Left colon (tissue), 2 donors: ENCODE measurements around the gene GGT7. TPM values are rescaled to one million over a fixed set of nuclear protein-coding genes. Genes with fewer than 3 reads are reported as not detected.
"Not testable (repeated sequence)": the region's sequence is repeated elsewhere in the genome, so short reads cannot be mapped to it uniquely, and the experiment has no call there.

Source experiments
- ATAC-seq: fragments of 200-7000 bp; cut with Tn5 transposase; one replicate; pipeline ENCODE4 v1.9.1; 2020; ENCODE audit warnings: mild to moderate bottlenecking, moderate library complexity
- DNase-seq, 2 donors: peaks; one replicate each; pipeline ENCODE4 v3.0.0-alpha.2; 2020
- intact Hi-C, 2 donors: fragments of 100-400 bp; cut with DNase I in 1 of 2; cut with micrococcal nuclease in 1 of 2; formaldehyde crosslinking; loops; one replicate each; pipeline versions ENCODE4 v1.11.2 to v1.14.0; 2022; cut with DNase I, micrococcal nuclease
- total RNA-seq, 2 donors: library from RNA; stranded (reverse); fragmentation: NEBNext Ultra II Directional; extraction: Animal tissue kit (Norgen Biotek cat#: 25700); gene quantifications; one replicate each; pipeline ENCODE4 v1.2.1, GENCODE V29; 2021
- donor health status: DM: no; HTN: no; CAD: no.
- donor health status: DM: yes; HTN: yes; CAD: no.

GGT7 gene
- total RNA-seq, 2 donors from 2014 or later, result 20.5 to 22.5 TPM

DNA sequence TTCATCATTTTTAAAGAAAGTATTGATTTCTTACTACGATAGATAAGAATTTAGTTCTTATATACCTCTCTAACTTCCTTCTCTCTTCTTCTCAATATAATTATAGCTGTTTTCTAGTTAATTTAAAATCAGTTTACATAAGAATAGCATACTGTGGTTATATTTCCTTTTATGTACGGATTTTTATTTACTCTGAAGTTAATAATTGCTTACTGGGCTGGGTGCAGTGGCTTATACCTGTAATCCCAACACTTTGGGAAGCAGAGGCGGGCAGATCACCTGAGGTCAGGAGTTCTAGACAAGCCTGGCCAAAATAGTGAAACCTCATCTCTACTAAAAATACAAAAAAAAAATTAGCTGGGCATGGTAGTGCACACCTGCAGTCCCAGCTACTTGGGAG, 13.5 kb upstream of the GGT7 start:
- DNase-seq, result no peak
- peak; percentile 65 for ATAC-seq
- intact Hi-C loops, result no loop called here

DNA sequence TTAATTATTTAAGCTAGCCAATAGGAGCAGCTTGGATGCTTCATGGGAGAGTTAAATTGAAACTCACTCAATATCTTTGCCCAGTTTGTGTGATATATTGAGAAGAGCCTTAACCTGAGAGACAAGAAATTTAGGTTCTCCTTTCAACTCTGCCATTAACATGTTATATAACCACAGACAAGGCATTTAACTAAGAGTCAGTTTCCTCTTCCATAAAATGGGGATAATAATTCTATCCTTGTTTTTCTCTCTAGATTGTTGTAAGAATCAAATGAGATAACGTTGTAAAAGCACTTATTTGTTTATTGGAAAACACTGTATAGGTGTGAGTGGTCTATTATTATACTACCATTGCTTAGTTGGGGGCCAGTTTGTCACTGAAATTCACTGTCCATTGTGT, 11.6 kb upstream of the GGT7 start:
- DNase-seq (no peak), ATAC-seq (no peak)
- intact Hi-C loops, result no loop called here

DNA sequence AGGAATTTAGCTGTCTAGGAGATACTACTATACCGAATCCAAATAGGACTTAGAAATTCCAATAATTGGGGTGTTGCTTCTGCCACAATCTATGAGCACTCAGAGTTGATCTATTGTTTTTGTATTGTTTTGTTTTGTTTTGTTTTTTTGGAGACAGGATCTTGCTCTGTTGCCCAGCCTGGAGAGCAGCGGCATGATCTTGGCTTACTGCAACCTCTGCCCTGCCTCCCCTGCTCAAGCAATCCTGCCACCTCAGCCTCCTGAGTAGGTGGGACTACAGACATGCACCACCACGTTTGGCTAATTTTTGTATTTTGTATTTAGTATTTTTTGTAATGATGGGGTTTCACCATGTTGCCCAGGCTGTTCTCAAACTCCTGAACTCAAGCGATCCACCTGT, 11.2 kb upstream of the GGT7 start:
- ATAC-seq (no peak), DNase-seq (no peak)
- intact Hi-C loops, result no loop called here

DNA sequence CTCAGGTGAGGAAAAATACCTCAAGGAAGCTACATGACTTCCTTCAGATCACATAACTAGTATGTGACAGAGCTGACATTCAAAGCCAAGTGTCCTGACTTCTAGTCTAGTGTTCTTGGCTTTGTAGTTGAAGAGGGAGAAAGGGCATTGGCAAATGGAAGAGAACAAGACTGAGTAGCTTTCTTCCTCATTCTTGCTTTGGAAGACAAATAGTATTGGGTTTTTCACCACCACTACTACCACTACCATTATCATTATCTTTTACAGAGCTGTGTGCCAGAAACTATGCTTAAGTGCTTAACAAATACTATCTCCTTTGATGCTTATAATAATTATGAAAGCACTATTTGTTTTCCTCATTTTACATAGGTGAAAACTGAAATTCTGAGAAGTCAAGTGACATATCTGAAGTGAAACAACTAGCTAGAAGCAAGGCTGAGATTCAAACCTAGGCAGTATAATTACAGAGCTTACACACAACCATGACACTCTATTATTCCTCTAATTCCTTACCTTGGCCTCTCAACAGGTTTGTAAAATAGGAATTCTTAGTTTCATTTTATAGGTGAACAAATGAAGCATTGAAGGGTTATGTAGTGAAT, 10.5 kb upstream of the GGT7 start:
- DNase-seq (no peak), ATAC-seq (no peak)
- intact Hi-C loops, result no loop called here

DNA sequence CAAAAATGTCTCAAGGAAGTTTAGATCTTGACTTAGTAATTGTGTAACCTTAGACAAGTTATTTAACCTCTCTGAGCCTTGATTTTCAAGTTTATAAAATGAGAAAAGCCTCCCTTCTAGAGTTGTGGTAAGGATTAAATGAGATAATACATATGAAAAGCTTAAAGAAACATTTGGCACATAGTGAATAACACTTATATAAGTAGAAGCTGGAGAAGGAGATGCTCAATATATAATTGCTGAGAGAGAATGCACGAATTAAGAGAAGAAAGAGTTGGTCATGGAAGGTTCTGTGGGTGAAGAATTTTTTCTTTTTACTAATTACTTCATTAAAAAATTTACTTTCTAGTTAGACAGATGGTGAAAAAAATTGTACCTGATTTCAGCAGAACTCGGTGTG, 9.0 kb upstream of the GGT7 start:
- DNase-seq, result no peak
- ATAC-seq, result no peak
- intact Hi-C loops, result no loop called here

DNA sequence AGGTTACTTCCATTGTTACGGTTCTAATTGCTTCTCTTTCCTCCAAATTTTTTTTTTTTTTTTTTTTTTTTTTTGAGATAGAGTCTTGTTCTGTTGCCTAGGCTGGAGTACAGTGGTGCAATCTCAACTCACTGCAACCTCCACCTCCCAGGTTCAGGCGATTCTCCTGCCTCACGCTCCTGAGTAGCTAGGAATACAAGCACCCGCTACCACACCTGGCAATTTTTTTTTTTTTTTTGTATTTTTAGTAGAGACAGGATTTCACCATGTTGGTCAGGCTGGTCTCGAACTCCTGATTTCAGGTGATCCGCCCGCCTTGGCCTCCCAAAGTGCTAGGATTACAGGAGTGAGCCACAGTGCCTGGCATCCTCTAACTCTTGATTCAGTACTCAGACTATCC, 8.3 kb upstream of the GGT7 start:
- DNase-seq, intact Hi-C loops, ATAC-seq: not testable (repeated sequence)

DNA sequence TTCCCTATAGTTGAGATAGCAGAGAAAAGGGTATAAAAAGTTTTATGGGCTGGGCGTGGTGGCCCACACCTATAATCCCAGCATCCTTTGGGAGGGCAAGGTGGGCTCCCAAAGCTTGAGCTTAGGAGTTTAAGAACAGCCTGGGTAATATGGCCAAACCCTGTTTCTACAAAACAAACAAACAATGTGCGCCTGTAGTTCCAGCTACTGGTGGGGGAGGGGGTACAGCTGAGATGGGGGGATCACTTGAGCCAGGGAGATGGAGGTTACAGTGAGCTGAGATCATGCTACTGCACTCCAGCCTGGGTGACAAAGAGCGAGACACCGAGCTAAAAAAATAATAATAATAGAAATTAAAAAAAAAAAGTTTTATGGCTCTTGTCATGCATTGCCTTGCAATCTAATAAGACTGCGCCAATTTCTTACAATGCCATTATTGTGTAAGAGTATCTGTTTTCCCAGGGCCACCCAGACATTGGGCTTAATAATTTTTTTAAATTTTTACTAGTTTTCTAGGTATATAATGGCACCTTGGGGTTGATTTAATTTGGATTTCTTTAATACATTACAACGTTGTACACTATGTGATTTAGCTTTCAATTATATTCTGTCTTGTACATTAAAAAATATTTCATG, 7.7 kb upstream of the GGT7 start:
- intact Hi-C loops, result no loop called here
- DNase-seq (peak; percentile 36 to 59), ATAC-seq (peak; percentile 11)

DNA sequence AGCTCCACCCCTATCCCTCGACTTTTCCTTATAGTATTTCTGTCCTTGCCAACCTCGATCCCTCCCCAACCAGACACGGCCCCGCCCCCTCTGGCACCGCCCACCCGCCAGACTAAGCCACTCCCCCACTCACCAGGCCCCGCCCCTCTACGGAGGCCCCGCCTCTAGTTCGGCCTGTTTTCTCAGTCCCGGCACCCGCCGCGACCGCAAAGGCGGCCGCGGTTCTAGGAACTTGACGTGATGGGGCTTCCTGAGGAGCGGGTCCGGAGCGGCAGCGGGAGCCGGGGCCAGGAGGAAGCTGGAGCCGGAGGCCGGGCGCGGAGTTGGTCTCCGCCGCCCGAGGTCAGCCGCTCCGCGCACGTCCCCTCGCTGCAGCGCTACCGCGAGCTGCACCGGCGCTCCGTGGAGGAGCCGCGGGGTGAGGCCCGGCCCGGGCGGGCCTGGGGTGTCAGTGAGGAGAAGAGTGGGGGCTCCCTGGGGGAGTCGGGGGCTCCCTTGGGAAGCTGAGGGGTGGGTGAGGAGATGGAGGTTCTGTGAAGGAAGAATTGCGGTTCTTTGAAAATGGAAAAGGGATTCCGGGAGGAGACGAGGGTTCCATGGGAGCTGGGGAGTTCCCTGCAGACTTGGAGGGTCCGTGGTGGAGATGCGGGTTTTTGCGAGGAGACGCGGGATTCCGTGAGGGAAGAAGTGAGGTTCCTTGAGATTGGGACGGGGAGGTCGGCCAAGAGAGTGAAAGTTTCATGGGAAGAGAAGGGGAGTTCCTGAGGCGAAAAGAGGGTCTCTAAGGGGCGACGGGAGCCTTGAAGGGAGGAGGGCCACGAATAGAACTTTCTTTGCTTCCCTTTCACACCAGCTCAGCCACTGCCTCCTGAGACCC, 4.0 kb upstream of the GGT7 start, which contains the start of gene ACSS2:
Gene ACSS2, plus strand, starts transcription at position 207 of the 877 bp plus-strand sequence. Its CDS starts 34 bp downstream, at position 241.
- intact Hi-C loops, result loop anchor here in 1 of 2 donors (2.0 kb wide), 1 partner anchor 72 kb away; no protein-coding TSS in a partner anchor
- DNase-seq (peak; percentile 53 to 100), ATAC-seq (peak; percentile 68)

DNA sequence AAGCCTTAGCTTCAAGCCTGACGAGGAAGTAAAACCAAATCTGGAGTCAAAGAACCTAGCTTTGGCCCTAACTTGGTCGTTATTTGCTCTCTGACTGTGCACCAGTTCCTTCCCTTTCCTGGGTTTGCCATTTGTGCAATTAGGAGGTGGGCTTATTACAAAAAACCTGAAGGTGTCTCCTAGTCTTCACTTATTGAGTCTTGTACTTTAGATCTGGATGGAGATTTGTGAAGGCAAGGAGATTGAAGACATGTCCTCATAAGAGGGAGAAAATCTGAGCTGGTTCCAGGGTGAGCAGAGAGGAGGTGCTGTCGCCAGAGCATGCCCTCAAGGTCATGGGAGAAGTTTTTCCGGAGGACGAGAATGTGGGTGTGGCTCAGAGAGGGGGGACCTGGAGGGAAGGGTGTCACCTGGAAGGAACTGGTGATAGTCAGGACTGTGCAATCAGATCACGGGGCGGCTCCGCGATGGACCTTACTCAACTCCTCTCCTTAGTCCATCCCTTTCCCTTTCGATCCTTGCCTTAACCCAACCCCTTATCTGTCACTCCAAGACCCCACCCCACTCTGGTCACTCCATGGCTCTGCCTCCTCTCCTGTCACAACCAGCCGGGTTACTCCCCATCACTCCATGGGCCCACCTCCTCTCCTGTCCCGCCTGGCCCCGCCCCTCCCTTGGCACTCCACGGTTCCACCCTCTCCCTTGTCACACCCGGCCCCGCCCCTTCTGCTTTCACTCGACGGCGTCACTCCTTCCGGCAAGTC, 3.2 kb upstream of the GGT7 start:
- DNase-seq (peak in 1 of 2 donors; percentile 100), ATAC-seq (peak; percentile 69)
- intact Hi-C loops, result loop anchor here in 1 of 2 donors (2.0 kb wide), 1 partner anchor 73 kb away; no protein-coding TSS in a partner anchor

DNA sequence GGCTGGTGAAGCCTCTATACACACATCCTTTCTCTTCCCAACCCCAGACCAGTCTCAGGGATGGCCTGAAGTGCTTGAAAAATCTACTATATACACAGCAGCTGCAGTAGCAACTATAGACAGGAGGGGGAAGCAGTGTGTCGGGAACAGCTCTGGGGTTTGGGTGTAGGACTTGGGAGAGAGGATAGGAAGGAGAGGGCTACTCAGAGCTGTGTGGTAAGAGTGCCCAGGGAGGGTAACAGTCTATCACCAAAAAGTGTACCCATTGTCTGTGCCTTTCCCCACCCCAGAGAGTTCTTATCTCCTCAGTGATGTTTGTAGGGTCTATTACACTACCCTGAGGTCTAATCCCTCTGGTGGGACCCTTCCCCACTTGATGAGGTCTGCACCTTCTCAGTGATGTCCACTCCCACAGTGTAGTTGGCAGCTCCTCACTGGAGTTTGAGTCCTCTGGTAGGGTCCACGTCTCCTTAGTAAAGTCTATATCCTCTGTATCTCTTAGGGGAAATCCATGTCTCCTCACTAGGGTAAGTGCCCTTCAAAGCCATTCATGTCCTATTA, 1.5 kb upstream of the GGT7 start:
- intact Hi-C loops, result no loop called here
- DNase-seq (peak; percentile 79 to 83), ATAC-seq (peak; percentile 48)

DNA sequence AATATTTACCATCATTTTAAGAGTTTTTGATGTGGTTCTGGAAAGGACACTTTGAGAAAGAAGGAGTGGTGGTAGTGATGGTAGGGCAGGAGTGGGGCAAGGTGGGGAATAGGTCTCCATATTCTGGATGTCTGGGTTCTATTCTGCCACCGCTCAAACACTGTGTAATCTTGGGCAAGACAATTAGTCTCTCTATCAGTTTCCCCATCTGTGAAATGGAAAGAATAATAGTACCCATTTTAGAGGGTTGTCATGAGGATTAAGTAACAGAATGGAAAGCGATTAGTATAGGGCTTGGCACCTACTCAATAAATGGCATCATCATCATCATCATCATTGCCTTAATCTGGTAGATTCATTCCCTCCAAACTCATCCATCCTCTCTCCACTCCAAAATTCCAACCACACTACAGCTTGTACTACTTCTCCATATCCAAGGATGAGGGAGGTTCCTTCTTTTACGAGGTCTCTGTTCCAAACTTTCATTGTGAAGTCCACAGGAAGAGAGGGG, 982 bp upstream of the GGT7 start:
- ATAC-seq (no peak), DNase-seq (no peak)
- intact Hi-C loops, result no loop called here

DNA sequence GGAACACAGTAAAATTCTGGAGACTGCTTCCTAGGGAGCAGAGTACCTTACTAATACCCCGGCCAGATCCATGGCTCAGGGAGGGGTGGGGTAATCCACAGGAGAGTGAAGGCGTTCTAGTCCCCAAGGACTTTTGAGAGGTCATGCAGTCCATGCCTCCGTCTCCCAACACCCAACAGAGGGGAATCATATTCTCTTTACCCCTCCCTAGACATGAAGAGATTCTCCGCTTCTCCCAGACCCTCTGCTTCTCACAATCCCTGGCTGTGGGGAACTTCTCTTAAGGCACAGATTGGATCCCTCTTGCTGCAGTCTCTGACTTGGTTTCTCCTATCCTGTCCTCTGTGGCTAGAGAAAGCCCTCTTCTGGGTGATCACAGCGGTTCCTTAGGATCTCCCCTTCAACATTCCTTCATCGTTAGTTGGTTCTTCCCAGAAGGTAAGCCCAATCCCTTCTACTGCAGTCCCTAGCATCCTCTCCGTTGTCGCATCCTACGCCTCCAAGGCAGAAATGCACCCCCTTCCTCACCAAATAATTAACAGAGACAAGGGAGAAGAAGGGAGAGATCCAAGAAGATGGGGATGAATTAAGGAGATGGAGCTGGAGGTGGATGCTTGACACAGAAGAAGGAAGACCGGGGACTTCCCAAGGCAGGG, 562 bp downstream of the GGT7 start:
- intact Hi-C loops, result no loop called here
- ATAC-seq, result no peak
- no peak for DNase-seq

DNA sequence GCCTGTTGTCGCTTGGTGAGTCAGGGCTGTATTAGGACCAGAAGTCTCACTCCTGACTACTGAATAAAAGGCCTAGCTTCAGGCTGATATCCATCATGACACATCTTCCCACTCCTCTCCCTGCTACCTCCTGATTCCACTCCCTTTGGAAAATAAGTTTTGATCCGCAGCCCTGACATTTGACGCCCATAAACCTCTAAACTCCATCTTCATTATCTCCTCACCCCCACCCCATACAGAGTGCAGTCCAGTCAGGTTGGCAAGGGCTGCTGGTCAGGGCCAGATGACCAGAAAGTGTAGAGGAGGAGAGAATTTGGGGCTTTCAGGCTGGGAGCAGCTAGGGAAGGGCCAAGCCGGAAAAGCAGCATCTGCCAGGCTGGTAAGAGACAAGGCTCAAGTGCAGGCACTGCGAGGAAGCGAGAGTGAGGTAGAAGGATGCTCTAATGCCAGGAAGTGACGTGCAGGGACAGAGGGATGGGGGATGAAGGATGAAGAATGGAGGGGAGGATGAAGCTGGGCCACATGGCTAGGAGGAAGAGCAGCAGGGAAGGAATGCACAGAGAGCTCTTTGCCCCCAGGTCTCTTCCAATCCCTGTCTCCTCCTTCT, 1.2 kb downstream of the GGT7 start:
- no peak for DNase-seq
- ATAC-seq, result no peak
- intact Hi-C loops, result no loop called here

DNA sequence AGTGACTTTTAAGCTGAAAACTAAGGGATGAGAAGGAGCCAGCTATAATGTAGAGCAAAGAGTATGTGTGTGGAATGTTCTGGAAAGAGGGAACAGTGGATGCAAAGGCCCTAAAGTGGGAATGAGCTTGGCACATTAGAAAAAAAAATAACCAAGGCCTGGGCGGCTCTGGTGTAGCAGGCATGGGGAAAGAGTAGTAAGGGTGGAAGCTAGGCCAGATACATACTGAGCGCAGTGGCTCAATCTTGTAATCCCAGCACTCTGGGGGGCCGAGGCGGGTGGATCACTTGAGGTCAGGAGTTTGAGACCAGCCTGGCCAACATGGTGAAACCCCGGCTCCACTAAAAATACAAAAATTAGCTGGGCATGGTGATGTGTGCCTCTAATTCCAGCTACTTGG, 8.4 kb downstream of the GGT7 start:
- ATAC-seq, result no peak
- no peak for DNase-seq
- intact Hi-C loops, result no loop called here

DNA sequence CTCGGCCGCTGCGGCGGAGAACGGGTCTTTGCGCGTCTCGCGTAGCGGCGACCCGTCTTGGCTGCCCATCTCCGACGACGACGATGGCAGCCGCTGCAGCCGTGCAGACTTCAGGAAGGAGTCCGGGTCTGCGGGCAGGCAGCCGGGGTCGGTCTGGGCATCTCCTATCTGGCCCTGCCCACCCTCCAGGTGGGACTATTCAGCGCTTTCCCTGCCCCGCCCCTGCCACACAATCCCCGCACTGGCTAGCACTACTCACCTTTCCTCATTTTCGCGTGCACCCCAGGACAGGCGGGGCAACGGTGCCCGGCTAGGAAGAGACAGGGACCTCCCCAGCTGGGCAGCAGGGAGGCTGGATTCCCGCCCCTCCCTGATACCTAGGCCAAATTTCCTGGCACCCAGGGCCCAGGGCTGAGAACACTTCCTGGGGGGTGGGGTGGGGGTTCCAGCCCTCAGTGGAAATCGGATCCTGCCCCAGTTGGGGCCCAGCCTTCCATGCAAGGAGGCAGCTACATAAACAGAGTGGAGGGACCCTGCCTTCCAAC, 9.2 kb downstream of the GGT7 start:
- ATAC-seq (no peak), DNase-seq (no peak)
- intact Hi-C loops, result no loop called here

DNA sequence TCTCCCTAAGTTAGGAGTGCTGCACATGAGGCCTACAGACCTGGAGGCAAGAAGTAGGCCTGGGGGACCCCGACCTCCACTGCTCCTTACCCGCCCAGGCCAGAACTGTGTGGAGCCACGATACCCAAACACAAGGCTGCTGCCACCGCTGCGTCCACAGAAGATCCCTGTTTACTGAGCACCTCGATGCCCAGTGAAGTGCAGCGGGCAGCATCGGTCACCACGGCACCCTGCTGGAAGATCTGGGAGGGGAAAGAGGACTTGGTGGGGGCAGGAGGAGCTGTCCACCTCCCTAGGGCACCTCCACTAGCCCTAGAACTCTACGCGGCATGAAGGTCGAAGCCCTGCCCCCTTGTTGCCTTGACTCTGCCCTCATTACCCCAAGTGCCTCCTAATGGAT, 9.9 kb downstream of the GGT7 start:
- DNase-seq (no peak), ATAC-seq (no peak)
- intact Hi-C loops, result no loop called here

DNA sequence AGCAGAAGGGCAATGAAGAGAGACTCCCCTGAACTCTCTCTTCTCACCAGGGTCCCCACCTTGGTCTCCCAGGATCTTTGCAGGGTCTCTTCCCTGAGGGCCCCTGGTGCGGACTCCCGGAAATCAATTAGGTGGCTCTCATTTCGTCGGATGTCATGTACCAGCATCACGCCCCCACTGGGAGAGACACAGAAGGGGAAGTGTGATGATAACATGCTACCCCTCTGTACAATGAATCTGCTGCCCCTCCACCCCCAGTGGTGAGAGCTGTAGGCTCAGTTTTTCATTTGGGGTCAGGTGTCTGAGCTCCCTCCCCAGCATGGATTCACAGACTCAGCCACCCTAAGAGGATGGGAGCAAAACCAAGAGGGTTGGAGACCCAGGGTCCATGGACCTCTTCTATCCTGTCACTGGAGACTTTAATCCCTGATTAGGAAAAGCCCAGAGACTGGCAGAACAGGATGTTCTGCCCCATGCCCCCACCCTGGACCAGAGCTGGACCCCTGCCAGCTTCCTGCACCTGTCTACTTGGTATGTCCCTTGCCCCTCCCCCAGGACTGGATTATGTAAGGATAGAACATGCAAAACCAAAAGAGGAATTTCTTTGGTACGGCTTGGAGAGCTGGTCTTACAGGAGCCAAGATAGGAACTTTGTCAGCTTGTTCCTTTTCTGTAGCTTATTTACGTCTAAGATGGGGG, 11.1 kb downstream of the GGT7 start:
- intact Hi-C loops, result no loop called here
- DNase-seq, result peak; percentile 79 to 86
- ATAC-seq, result peak; percentile 95
